Measurements from ENCODE around the gene NLRC5. TPM values are rescaled to one million over a fixed set of nuclear protein-coding genes. Genes with fewer than 3 reads are reported as not detected.
"Not testable (repeated sequence)": the region's sequence is repeated elsewhere in the genome, so short reads cannot be mapped to it uniquely, and the experiment has no call there.

Gene NLRC5
- total and polyA plus RNA-seq, 5 donors from 2014 or later: 75.3 to 842 (median 98.2) TPM

DNA sequence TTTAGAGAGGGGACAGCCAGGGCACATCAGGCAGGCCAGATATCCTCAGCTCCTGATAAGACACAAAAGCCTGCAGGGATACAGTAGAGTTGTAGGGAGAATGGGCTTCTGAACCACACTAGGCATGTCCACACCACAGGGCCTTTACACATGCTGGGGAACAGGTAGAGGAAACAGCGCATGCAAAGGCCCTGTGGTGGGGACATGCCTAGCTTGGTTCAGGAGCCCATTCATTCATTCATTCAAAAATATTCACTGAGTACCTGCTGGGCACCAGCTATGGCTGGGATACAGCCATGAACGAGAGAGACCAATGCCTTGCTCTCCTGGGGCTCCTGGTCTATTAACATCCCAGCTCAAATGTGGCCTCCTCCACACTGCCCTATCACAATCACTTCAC lies 107.4 kb downstream of the NLRC5 start:
- Mint-ChIP-seq H3K27ac (peak overlapping the region in 1 of 3 donors; percentile 35), H3K36me3 (no peaks in the 10 kb centered on the region), H3K27me3 (peaks cover 11% of the 10 kb centered on the region), H3K4me3 (no peak overlapping the region), H3K9me3 (no peaks in the 10 kb centered on the region), H3K4me1 (peaks cover 0 to 21% (median 9%) of the 10 kb centered on the region in 4 donors)
- no peak overlapping the region for H3K27ac ChIP-seq (ENCODE audit: insufficient read depth, low read length, poor library complexity, severe bottlenecking)
- no peak for DNase-seq
- H3K4me1 ChIP-seq (ENCODE audit: control insufficient read depth, insufficient read depth, low read length, poor library complexity, severe bottlenecking): peaks cover 12% of the 10 kb centered on the region
- no peak for ATAC-seq (ENCODE audit: low read depth in 2 of 2)
- no peak overlapping the region for H3K4me3 ChIP-seq (ENCODE audit: low read depth, low read length)
- no peaks in the 10 kb centered on the region for H3K9me3 ChIP-seq (ENCODE audit: control insufficient read depth in 2 of 2, low read length in 2 of 2)
- peaks cover 4% of the 10 kb centered on the region for H3K27me3 ChIP-seq (ENCODE audit: control insufficient read depth, insufficient read depth, low read length)
- H3K36me3 ChIP-seq (ENCODE audit: control insufficient read depth, insufficient read depth, low read length): no peaks in the 10 kb centered on the region

DNA sequence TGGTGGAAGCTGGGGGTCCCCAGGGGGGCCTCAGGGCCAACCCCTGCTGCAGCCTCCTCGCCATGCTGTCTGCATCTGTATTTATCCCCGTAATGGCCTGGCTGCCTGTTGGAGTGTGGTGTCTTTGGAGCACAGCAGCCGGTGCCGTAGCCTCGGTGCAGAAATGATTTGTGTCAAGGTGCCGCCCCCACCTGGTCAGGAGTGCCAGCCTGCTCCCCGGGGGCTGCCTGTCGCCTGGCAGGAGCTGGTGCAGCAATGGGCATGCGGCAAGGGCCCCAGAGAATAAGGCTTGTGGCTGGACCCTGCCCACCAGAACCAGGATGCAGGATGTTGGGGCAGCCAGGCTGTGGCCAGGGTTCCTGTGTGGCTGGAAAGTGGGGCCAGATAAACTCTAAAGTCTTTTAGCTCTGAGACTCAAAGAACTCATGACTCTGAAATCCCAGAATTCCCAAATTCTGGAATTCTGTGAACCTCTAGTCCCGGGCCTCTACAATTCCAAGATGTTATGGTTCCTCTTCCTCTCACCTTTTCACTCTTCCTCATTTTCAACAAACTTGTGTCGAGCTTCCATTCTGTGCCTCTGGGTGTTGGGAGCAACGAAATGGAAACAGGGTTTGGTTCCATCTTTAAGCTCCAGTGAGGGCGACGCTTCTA lies 109.0 kb downstream of the NLRC5 start:
- no peaks in the 10 kb centered on the region for H3K36me3 ChIP-seq (ENCODE audit: control insufficient read depth, insufficient read depth, low read length)
- no peaks in the 10 kb centered on the region for H3K9me3 ChIP-seq (ENCODE audit: control insufficient read depth in 2 of 2, low read length in 2 of 2)
- Mint-ChIP-seq H3K27me3 (peaks cover 10% of the 10 kb centered on the region), H3K27ac (no peak overlapping the region), H3K9me3 (no peaks in the 10 kb centered on the region), H3K4me1 (peaks cover 0 to 21% (median 8%) of the 10 kb centered on the region in 4 donors), H3K4me3 (no peak overlapping the region), H3K36me3 (no peaks in the 10 kb centered on the region)
- no peak overlapping the region for H3K4me3 ChIP-seq (ENCODE audit: low read depth, low read length)
- DNase-seq: no peak
- H3K27me3 ChIP-seq (ENCODE audit: control insufficient read depth, insufficient read depth, low read length): peaks cover 4% of the 10 kb centered on the region
- no peak for ATAC-seq (ENCODE audit: low read depth in 2 of 2)
- no peak overlapping the region for H3K27ac ChIP-seq (ENCODE audit: insufficient read depth, low read length, poor library complexity, severe bottlenecking)
- H3K4me1 ChIP-seq (ENCODE audit: control insufficient read depth, insufficient read depth, low read length, poor library complexity, severe bottlenecking): peaks cover 3% of the 10 kb centered on the region

DNA sequence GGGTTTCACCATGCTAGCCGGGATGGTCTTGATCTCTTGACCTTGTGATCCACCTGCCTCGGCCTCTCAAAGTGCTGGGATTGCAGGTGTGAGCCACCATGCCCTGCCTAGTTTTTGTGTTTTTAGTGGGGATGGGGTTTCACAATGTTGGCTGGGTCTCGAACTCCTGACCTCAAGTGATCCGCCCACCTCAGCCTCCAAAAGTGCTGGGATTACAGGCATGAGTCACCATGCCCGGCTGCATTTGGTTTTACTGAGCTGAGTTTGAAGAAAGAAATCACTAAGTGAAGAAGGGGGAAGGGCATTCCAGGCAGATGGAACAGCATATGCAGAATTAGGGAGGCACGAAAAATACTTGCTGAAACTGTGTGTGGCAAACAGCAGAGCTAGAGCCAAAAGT lies 110.6 kb downstream of the NLRC5 start:
- not testable (repeated sequence) for ATAC-seq (ENCODE audit: low read depth in 2 of 2); H3K4me3 ChIP-seq (ENCODE audit: low read depth, low read length); H3K27ac ChIP-seq (ENCODE audit: insufficient read depth, low read length, poor library complexity, severe bottlenecking); H3K9me3 Mint-ChIP-seq; H3K4me3 Mint-ChIP-seq; H3K4me1 ChIP-seq (ENCODE audit: control insufficient read depth, insufficient read depth, low read length, poor library complexity, severe bottlenecking); H3K27me3 Mint-ChIP-seq; H3K27ac Mint-ChIP-seq; H3K36me3 Mint-ChIP-seq; H3K27me3 ChIP-seq (ENCODE audit: control insufficient read depth, insufficient read depth, low read length); DNase-seq; H3K9me3 ChIP-seq (ENCODE audit: control insufficient read depth in 2 of 2, low read length in 2 of 2); H3K36me3 ChIP-seq (ENCODE audit: control insufficient read depth, insufficient read depth, low read length)
- H3K4me1 Mint-ChIP-seq: peaks cover 0 to 28% (median 13%) of the 10 kb centered on the region in 4 donors

DNA sequence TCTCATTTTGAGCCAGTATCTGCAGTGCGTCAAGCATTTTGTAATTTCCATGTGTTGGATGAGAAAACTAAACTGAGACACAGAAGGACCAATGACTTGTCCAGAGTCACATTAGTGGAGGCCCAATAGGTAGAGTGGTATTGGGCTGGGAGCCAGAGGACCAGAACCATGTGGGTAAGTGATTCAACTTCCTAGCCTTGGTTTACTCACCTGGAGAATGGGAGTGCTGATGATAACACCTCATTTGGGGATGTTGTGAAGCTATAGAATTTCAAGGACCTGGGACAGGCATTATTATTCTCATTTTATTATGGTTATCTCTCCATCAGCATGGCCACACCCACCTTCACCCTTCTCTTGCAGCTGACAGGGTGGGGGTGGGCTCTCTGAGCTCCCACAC lies 111.1 kb downstream of the NLRC5 start:
- Mint-ChIP-seq H3K27ac (no peak overlapping the region), H3K27me3 (peaks cover 6% of the 10 kb centered on the region), H3K36me3 (no peaks in the 10 kb centered on the region), H3K4me3 (no peak overlapping the region), H3K4me1 (peaks cover 0 to 31% (median 15%) of the 10 kb centered on the region in 4 donors), H3K9me3 (no peaks in the 10 kb centered on the region)
- DNase-seq (no peak), ATAC-seq (ENCODE audit: low read depth in 2 of 2) (no peak)
- Histone ChIP-seq H3K4me3 (ENCODE audit: low read depth, low read length) (no peak overlapping the region), H3K9me3 (ENCODE audit: control insufficient read depth in 2 of 2, low read length in 2 of 2) (no peaks in the 10 kb centered on the region), H3K36me3 (ENCODE audit: control insufficient read depth, insufficient read depth, low read length) (no peaks in the 10 kb centered on the region), H3K27me3 (ENCODE audit: control insufficient read depth, insufficient read depth, low read length) (no peaks in the 10 kb centered on the region), H3K27ac (ENCODE audit: insufficient read depth, low read length, poor library complexity, severe bottlenecking) (no peak overlapping the region), H3K4me1 (ENCODE audit: control insufficient read depth, insufficient read depth, low read length, poor library complexity, severe bottlenecking) (peaks cover 6% of the 10 kb centered on the region)

DNA sequence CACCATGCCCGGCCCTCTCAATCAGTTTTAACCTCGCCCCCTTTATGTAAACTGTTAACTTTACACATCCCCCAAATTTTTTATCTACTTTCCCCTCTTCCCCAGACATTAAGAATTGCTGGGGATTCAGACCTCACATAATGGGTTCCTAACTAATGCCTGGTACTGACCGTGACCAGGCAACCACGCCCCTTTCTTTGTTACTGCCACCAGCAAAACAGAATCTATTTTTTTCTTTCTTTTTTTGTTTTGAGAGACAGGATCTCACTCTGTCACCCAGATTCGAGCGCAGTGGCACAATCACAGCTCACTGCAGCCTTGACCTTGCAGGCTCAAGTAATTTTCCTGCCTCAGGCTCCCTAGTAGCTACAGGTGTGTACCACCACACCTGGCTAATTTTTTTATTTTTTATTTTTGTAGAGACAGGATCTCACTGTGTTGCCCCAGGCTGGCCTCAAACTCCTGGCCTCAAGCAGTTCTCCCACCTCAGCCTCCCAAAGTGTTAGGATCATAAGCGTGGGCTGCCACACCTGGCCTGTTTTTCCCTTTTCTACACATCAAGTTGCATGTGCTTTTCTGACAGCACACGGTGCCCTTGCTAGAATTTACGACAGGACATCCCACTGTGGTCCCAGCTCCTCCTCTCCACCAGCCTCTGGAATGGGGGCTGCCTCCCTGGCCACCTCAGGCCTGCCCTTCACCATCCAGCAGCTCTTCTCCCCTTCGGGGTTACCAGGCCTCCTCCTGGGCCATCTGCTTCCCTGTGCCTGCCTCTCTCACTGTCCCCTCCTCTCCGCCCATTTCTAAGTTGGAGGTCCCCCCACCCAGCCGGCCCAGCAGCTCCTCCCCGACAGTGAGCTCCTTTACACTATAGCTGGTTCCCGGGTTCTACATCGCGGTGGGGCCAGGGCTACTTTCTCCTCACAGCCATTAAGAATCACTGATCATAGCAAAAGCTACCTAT lies 113.8 kb downstream of the NLRC5 start:
- Histone ChIP-seq H3K4me1 (ENCODE audit: control insufficient read depth, insufficient read depth, low read length, poor library complexity, severe bottlenecking) (peaks cover 6% of the 10 kb centered on the region), H3K36me3 (ENCODE audit: control insufficient read depth, insufficient read depth, low read length) (no peaks in the 10 kb centered on the region), H3K27ac (ENCODE audit: insufficient read depth, low read length, poor library complexity, severe bottlenecking) (no peak overlapping the region), H3K27me3 (ENCODE audit: control insufficient read depth, insufficient read depth, low read length) (no peaks in the 10 kb centered on the region), H3K4me3 (ENCODE audit: low read depth, low read length) (no peak overlapping the region), H3K9me3 (ENCODE audit: control insufficient read depth in 2 of 2, low read length in 2 of 2) (no peaks in the 10 kb centered on the region)
- Mint-ChIP-seq H3K4me3 (no peak overlapping the region), H3K36me3 (no peaks in the 10 kb centered on the region), H3K9me3 (no peaks in the 10 kb centered on the region), H3K27me3 (no peaks in the 10 kb centered on the region), H3K4me1 (peaks cover 0 to 26% (median 16%) of the 10 kb centered on the region in 4 donors), H3K27ac (peak overlapping the region in 1 of 3 donors; percentile 67)
- DNase-seq: no peak
- ATAC-seq (ENCODE audit: low read depth in 2 of 2): no peak

DNA sequence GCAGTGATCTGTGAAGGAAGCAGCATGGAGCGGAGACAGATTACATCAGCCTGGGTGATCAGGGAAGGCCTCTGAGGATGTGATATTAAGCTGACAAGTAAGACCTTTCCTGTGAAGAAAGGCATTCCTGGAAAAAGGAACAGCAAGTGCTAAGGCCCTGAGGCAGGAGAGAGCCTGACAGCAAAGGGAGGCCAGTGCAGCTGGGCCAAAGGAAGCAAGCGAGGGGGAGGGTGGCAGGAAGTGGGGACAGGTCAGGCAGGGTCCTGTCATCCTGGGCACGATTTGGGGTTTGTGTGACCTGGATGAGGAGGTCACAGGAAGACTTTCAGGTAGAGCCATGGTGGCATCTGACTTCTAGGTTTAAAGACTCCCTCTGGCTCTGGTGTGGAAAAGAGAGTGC lies 115.3 kb downstream of the NLRC5 start:
- no peak overlapping the region for H3K4me3 Mint-ChIP-seq

DNA sequence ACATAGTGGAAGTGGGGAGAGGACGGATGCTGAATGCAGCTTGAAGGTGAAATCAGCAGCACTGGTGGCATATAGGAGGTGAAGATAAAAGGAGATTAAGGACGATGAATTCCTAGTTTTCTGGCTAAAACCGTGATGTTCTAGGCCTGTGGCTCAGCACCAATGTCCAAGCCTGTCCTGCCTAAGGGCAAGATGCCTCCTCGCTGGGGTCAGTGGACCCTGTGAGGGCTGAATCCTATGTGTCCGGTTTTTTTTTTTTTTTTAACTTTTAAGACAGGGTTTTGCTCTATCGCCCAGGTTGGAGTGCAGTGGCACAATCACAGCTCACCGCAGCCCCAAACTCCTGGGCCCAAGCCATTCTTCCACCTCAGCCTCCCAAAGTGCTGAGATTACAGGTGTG lies 115.8 kb downstream of the NLRC5 start:
- no peak for ATAC-seq (ENCODE audit: low read depth in 2 of 2)
- H3K27ac Mint-ChIP-seq: peak overlapping the region in 2 of 3 donors; percentile 6 to 20

More for the DNA sequence above, 115.3 kb downstream of the NLRC5 start:
- Mint-ChIP-seq H3K27ac (peak overlapping the region; percentile 6 to 55 (median 9)), H3K9me3 (no peaks in the 10 kb centered on the region), H3K27me3 (no peaks in the 10 kb centered on the region), H3K4me1 (peaks cover 0 to 24% (median 15%) of the 10 kb centered on the region in 4 donors), H3K36me3 (no peaks in the 10 kb centered on the region)
- Histone ChIP-seq H3K4me1 (ENCODE audit: control insufficient read depth, insufficient read depth, low read length, poor library complexity, severe bottlenecking) (peaks cover 6% of the 10 kb centered on the region), H3K4me3 (ENCODE audit: low read depth, low read length) (no peak overlapping the region), H3K9me3 (ENCODE audit: control insufficient read depth in 2 of 2, low read length in 2 of 2) (no peaks in the 10 kb centered on the region), H3K27ac (ENCODE audit: insufficient read depth, low read length, poor library complexity, severe bottlenecking) (no peak overlapping the region), H3K36me3 (ENCODE audit: control insufficient read depth, insufficient read depth, low read length) (no peaks in the 10 kb centered on the region), H3K27me3 (ENCODE audit: control insufficient read depth, insufficient read depth, low read length) (no peaks in the 10 kb centered on the region)
- ATAC-seq (ENCODE audit: low read depth in 2 of 2) (no peak), DNase-seq (no peak)

More for the DNA sequence above, 115.8 kb downstream of the NLRC5 start:
- Histone ChIP-seq H3K27me3 (ENCODE audit: control insufficient read depth, insufficient read depth, low read length) (no peaks in the 10 kb centered on the region), H3K4me1 (ENCODE audit: control insufficient read depth, insufficient read depth, low read length, poor library complexity, severe bottlenecking) (peaks cover 6% of the 10 kb centered on the region), H3K27ac (ENCODE audit: insufficient read depth, low read length, poor library complexity, severe bottlenecking) (no peak overlapping the region), H3K9me3 (ENCODE audit: control insufficient read depth in 2 of 2, low read length in 2 of 2) (no peaks in the 10 kb centered on the region), H3K36me3 (ENCODE audit: control insufficient read depth, insufficient read depth, low read length) (no peaks in the 10 kb centered on the region), H3K4me3 (ENCODE audit: low read depth, low read length) (no peak overlapping the region)
- H3K4me3 Mint-ChIP-seq: no peak overlapping the region
- no peak for DNase-seq
- H3K36me3 Mint-ChIP-seq: no peaks in the 10 kb centered on the region
- H3K4me1 Mint-ChIP-seq: peaks cover 0 to 23% (median 16%) of the 10 kb centered on the region in 4 donors
- H3K27me3 Mint-ChIP-seq: no peaks in the 10 kb centered on the region
- H3K9me3 Mint-ChIP-seq: no peaks in the 10 kb centered on the region
